Endothelial cell of umbilical vein (primary cell): ENCODE measurements around the gene PTPN6. TPM values are rescaled to one million over a fixed set of nuclear protein-coding genes. Genes with fewer than 3 reads are reported as not detected.

ENCODE experiments used
- BruUV-seq: library from RNA; stranded (reverse); fragments of 400-500 nt; replicated peaks from 2 replicates; lab custom pipeline; 2021; lab: Mats Ljungman, UMichigan
- CTCF ChIA-PET: fragments of 300-600, 350-600 bp; sonication (Branson Sonifier 250); formaldehyde crosslinking; loops from one replicate; lab custom pipeline; 2021; ENCODE audit warnings: antibody characterized with exemption, inconsistent platforms; lab: Charles Lee
- POLR2A ChIA-PET: fragments of 300-600, 350-600 bp; sonication (Branson Sonifier 250); formaldehyde crosslinking; loops from one replicate; lab custom pipeline; 2021; ENCODE audit warnings: antibody characterized with exemption, inconsistent platforms; lab: Charles Lee
- DNase-seq: peaks from one replicate; pipeline ENCODE4 v3.0.0-alpha.2; 2011; ENCODE audit warnings: low read depth, low spot score
- FAIRE-seq: peaks from 2 replicates; lab custom pipeline; 2011; peaks lifted over from hg19 to GRCh38; lab: Jason Lieb, UNC
- H2AFZ ChIP-seq: 2 replicates; pipeline ENCODE4 v1.6.0; 2012; ENCODE audit warnings: low read depth, low read length, control low read depth, inconsistent platforms
- H3K27ac ChIP-seq: 2 replicates; pipeline ENCODE4 v1.5.1; 2011; ENCODE audit warnings: low read depth, mild to moderate bottlenecking, control low read depth, low read length, moderate library complexity; ENCODE audit not compliant: insufficient read depth
- H3K27me3 ChIP-seq, 2 experiments: 2 replicates each; pipeline versions ENCODE4 v1.6.0 to v1.6.1; 2011; ENCODE audit warnings: low read length in 2 of 2, mixed read lengths in 1 of 2; ENCODE audit not compliant: control insufficient read depth in 2 of 2, insufficient read depth in 2 of 2
- H3K36me3 ChIP-seq, 2 experiments: 2 replicates in 1 of 2; 3 replicates in 1 of 2; pipeline ENCODE4 v1.5.1; 2011; ENCODE audit warnings: low read length in 2 of 2, mild to moderate bottlenecking in 1 of 2, moderate library complexity in 1 of 2; ENCODE audit not compliant: control insufficient read depth in 2 of 2, insufficient read depth in 2 of 2; ENCODE audit errors: extremely low read depth in 1 of 2
- H3K4me1 ChIP-seq: 3 replicates; pipeline ENCODE4 v1.5.1; 2011; ENCODE audit warnings: mild to moderate bottlenecking, low read length; ENCODE audit not compliant: control insufficient read depth, insufficient read depth; ENCODE audit errors: extremely low read depth
- H3K4me2 ChIP-seq: 2 replicates; pipeline ENCODE4 v1.6.1; 2011; ENCODE audit warnings: low read length, control low read depth, mixed read lengths; ENCODE audit not compliant: insufficient read depth
- H3K4me3 ChIP-seq, 3 experiments: fragments of 200-600 bp in 1 of 3; sonication (generic), shearing (Covaris generic) in 1 of 3; replicated peaks in 1 of 3; 2 replicates each; pipeline ENCODE4 v1.5.1; 2011 to 2016; ENCODE audit warnings: control low read depth in 3 of 3, low read length in 3 of 3, mild to moderate bottlenecking in 2 of 3, inconsistent platforms in 1 of 3, low read depth in 1 of 3, moderate library complexity in 1 of 3; ENCODE audit not compliant: insufficient read depth in 1 of 3
- H3K79me2 ChIP-seq: 2 replicates; pipeline ENCODE4 v1.6.0; 2012; ENCODE audit warnings: low read length, inconsistent platforms; ENCODE audit not compliant: control insufficient read depth, insufficient read depth
- H3K9ac ChIP-seq: replicated peaks from 2 replicates; pipeline ENCODE3; 2011; ENCODE audit warnings: low read length, control low read depth; ENCODE audit not compliant: insufficient read depth; ENCODE audit errors: extremely low read depth
- H3K9me1 ChIP-seq: replicated peaks from 3 replicates; pipeline ENCODE4 v1.6.0; 2011; ENCODE audit warnings: mild to moderate bottlenecking, low read length; ENCODE audit not compliant: control insufficient read depth, insufficient read depth; ENCODE audit errors: extremely low read depth
- H3K9me3 ChIP-seq: replicated peaks from 2 replicates; pipeline ENCODE4 v1.5.1; 2012; ENCODE audit warnings: low read length, inconsistent platforms; ENCODE audit not compliant: control insufficient read depth, insufficient read depth
- H4K20me1 ChIP-seq: replicated peaks from 2 replicates; pipeline ENCODE3; 2011; ENCODE audit warnings: mild to moderate bottlenecking, low read length; ENCODE audit not compliant: control insufficient read depth, insufficient read depth; ENCODE audit errors: extremely low read depth
- EZH2 ChIP-seq: IDR thresholded peaks from 2 replicates; pipeline ENCODE4 v1.6.1; 2012; ENCODE audit warnings: borderline replicate concordance, low read depth, mild to moderate bottlenecking, moderate library complexity, low read length, inconsistent platforms; ENCODE audit not compliant: severe bottlenecking
- FOS ChIP-seq: IDR thresholded peaks from 2 replicates; pipeline ENCODE4 v1.6.1; 2011; ENCODE audit warnings: mild to moderate bottlenecking, low read length, moderate library complexity, borderline replicate concordance; ENCODE audit not compliant: insufficient read depth
- GATA2 ChIP-seq: IDR thresholded peaks from 2 replicates; pipeline ENCODE4 v1.7.0; 2011; ENCODE audit warnings: low read depth, mild to moderate bottlenecking, moderate library complexity, mixed read lengths, low read length; ENCODE audit not compliant: insufficient read length, insufficient read depth
- JUN ChIP-seq: IDR thresholded peaks from 2 replicates; pipeline ENCODE4 v1.6.1; 2011; ENCODE audit warnings: borderline replicate concordance, low read depth; ENCODE audit not compliant: insufficient read length, insufficient read depth
- MYC ChIP-seq: IDR thresholded peaks from one replicate; pipeline ENCODE4 v1.6.1; 2011; ENCODE audit warnings: mild to moderate bottlenecking, low read depth, low read length
- POLR2A ChIP-seq: IDR thresholded peaks from 2 replicates; pipeline ENCODE4 v1.6.1; 2012; ENCODE audit warnings: low read depth, mild to moderate bottlenecking, control low read depth, low read length
- POLR2AphosphoS5 ChIP-seq: IDR thresholded peaks from 2 replicates; pipeline ENCODE4 v1.6.1; 2012; ENCODE audit warnings: low read depth, mild to moderate bottlenecking, control low read depth, low read length, moderate library complexity; ENCODE audit not compliant: insufficient read depth
- dilution Hi-C: fragments of 300-500 bp; cut with MboI; formaldehyde crosslinking; loops from one replicate; pipeline ENCODE4 v1.15.0; 2019; ENCODE audit warnings: low sequenced_read_pairs; ENCODE audit not compliant: extremely low pct_ligation_motif_present
- intact Hi-C: fragments of 100-400 bp; cut with micrococcal nuclease; formaldehyde crosslinking; loops from one replicate; pipeline ENCODE4 v1.10.0; 2022
- polyA plus RNA-seq, 4 experiments: library from polyadenylated mRNA; depleted of rRNA in 3 of 4; stranded (reverse) in 3 of 4; unstranded in 1 of 4; fragments of >200 nt; gene quantifications; 2 replicates each; pipeline versions ENCODE4 v1.2.1 to v1.2.3, GENCODE V29; 2011 to 2012; ENCODE audit warnings: missing spikeins in 1 of 4
- total RNA-seq: library from RNA; stranded (reverse); gene quantifications from 2 replicates; pipeline ENCODE4 v1.2.3, GENCODE V29; 2021
- TF ChIP-seq, protein P1 (sequence below): IDR thresholded peaks from 2 replicates; pipeline ENCODE4 v1.6.1; 2011; ENCODE audit not compliant: insufficient read depth, insufficient read length
- TF ChIP-seq, protein P2 (sequence below), 2 donors: IDR thresholded peaks; 1 replicate in 1 of 2; 2 replicates in 1 of 2; pipeline ENCODE4 v1.5.1; 2011; ENCODE audit warnings: low read length in 2 of 2, mild to moderate bottlenecking in 2 of 2, moderate library complexity in 2 of 2, control low read depth in 1 of 2, inconsistent platforms in 1 of 2, low read depth in 1 of 2; ENCODE audit not compliant: insufficient read depth in 1 of 2; ENCODE audit errors: extremely low read depth in 1 of 2

PTPN6 gene
- total and polyA plus RNA-seq, 2 donors (not counting 3 experiments of a cell fraction or from before 2014, with no cell fraction given): 0.25 to 1.6 TPM

DNA sequence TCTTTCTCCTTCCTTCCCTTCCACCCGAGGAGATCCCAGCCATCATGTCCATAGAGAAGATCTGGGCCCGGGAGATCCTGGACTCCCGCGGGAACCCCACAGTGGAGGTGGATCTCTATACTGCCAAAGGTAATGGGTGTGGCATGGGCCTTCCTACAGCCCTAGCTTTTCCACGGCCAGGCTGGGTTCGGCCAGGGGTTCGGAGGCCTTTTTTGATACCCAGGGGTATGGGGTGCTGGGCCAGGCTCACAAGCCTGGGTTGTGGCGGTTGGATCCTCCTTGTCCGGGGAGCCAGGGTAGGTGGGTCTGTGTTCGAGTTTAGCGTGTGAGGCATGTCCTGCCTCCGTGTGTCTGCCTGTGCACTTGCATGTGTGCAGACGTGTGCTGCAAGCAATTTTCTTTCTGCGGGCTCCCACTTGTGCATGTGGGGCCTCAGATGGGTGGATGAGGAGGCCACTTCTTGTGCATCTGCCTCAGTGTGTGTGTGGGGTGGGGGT is 35.3 kb upstream of the PTPN6 start:
- H3K36me3 ChIP-seq: no peaks in the 10 kb centered on the region
- TF ChIP-seq FOS: no peak
- TF ChIP-seq EZH2: no peak
- no peak for TF ChIP-seq JUN
- TF ChIP-seq, protein P1, sequence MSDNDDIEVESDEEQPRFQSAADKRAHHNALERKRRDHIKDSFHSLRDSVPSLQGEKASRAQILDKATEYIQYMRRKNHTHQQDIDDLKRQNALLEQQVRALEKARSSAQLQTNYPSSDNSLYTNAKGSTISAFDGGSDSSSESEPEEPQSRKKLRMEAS: no peak
- H2AFZ ChIP-seq: no peak overlapping the region
- no peaks in the 10 kb centered on the region for H3K9me1 ChIP-seq
- intact Hi-C loops: no loop called here
- no peak for FAIRE-seq
- H3K27me3 ChIP-seq: no peaks in the 10 kb centered on the region
- ChIA-PET CTCF (interaction anchor here (1.5 to 3.5 kb wide), 2 partner anchors 24 to 43 kb away, joined by 5 to 12 read pairs; partner anchors contain the start of gene SPSB2), POLR2A (interaction anchor here (1.1 kb wide), 1 partner anchor 9 kb away, joined by 3 read pairs; no protein-coding TSS in a partner anchor)
- no peaks in the 10 kb centered on the region for H4K20me1 ChIP-seq
- no peaks in the 10 kb centered on the region for H3K79me2 ChIP-seq
- DNase-seq: no peak
- no peaks in the 10 kb centered on the region for H3K9me3 ChIP-seq
- dilution Hi-C loops: no loop called here
- peaks cover 11% of the 10 kb centered on the region for H3K4me1 ChIP-seq
- no peak overlapping the region for H3K27ac ChIP-seq
- no peak overlapping the region for H3K9ac ChIP-seq
- no TSS peak for BruUV-seq
- no peak overlapping the region for H3K4me3 ChIP-seq
- no peak overlapping the region for H3K4me2 ChIP-seq

DNA sequence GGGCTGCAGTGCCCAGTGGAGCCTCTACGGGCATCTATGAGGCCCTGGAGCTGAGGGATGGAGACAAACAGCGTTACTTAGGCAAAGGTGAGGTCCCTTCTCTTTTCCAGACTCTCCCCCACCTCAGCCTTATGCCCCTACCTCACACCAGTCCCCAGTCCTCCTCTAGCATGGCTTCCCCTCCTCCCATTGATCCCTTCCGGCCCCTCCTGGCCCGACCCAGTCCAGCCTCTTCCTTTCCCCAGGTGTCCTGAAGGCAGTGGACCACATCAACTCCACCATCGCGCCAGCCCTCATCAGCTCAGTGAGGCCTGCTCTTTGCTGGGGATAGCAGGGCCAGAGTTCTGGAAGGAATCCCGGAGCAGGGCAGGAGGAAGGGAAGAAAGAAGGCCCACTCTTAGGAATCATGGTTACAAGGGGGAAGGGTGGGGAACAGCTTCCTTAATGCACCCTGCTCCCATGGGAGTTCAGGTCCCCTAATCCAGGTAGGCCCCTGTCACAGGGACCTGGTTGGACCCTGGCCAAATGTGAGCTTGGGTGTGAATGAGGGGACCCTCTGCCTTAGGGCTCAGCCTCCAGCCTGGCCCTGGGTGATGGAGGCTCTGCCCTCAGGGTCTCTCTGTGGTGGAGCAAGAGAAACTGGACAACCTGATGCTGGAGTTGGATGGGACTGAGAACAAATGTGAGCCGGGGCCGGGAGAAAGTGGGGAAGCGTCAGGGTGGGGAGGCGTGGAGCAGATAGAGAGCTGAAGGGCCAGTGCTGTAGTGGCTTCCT is 34.5 kb upstream of the PTPN6 start:
- Histone ChIP-seq H3K4me2 (no peak overlapping the region), H4K20me1 (no peaks in the 10 kb centered on the region), H3K9ac (no peak overlapping the region), H3K27ac (no peak overlapping the region), H3K9me1 (no peaks in the 10 kb centered on the region), H2AFZ (no peak overlapping the region), H3K4me3 (no peak overlapping the region), H3K79me2 (no peaks in the 10 kb centered on the region), H3K36me3 (no peaks in the 10 kb centered on the region), H3K27me3 (no peaks in the 10 kb centered on the region), H3K4me1 (peaks cover 11% of the 10 kb centered on the region), H3K9me3 (no peaks in the 10 kb centered on the region)
- POLR2A ChIA-PET: interaction anchor here (1.1 kb wide), 1 partner anchor 9 kb away, joined by 3 read pairs; no protein-coding TSS in a partner anchor
- BruUV-seq: no TSS peak
- FAIRE-seq (no peak), DNase-seq (no peak)
- CTCF ChIA-PET: interaction anchor here (0.7 to 3.5 kb wide), 4 partner anchors 25 to 47 kb away, joined by 3 to 12 read pairs (median 4); partner anchors contain the start of gene SPSB2
- TF ChIP-seq, protein P1: no peak
- TF ChIP-seq, protein P2, sequence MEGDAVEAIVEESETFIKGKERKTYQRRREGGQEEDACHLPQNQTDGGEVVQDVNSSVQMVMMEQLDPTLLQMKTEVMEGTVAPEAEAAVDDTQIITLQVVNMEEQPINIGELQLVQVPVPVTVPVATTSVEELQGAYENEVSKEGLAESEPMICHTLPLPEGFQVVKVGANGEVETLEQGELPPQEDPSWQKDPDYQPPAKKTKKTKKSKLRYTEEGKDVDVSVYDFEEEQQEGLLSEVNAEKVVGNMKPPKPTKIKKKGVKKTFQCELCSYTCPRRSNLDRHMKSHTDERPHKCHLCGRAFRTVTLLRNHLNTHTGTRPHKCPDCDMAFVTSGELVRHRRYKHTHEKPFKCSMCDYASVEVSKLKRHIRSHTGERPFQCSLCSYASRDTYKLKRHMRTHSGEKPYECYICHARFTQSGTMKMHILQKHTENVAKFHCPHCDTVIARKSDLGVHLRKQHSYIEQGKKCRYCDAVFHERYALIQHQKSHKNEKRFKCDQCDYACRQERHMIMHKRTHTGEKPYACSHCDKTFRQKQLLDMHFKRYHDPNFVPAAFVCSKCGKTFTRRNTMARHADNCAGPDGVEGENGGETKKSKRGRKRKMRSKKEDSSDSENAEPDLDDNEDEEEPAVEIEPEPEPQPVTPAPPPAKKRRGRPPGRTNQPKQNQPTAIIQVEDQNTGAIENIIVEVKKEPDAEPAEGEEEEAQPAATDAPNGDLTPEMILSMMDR (IDR thresholded peaks at IDR 0.05; ENCODE audit: extremely low read depth in 1 of 2, insufficient read depth in 1 of 2, low read depth in 1 of 2, low read length in 2 of 2): no peak
- TF ChIP-seq EZH2 (no peak), POLR2A (no peak), GATA2 (no peak), MYC (no peak), POLR2AphosphoS5 (no peak), FOS (no peak), JUN (no peak)
- intact Hi-C loops: no loop called here
- dilution Hi-C loops: no loop called here
